Fibroblast of skin of left quadriceps (primary cell): Measurements from ENCODE around the gene AMH.

ENCODE experiments used
- DNase-seq, 2 experiments: peaks; one replicate each; pipeline ENCODE4 v3.0.0-alpha.2; 2013; ENCODE audit warnings: low read depth in 2 of 2

AMH gene

GRCh38 chr19:2235381-2236063 is 13.6 kb upstream of the AMH start:
- DNase-seq: no peak

DNA sequence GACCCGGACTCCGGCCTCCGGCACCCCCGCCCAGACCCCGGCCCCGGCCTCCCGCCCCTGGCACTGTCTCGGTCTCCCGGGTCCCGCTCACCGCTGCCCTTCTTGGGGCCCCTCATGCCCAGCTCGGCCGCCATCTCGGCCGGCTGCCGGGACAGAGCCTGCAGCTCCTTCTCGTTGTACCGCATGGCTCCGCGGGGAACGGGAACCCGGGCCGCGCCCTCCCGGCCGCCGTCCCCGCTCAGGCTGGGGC is 13.1 kb upstream of the AMH start:
- DNase-seq: no peak

DNA sequence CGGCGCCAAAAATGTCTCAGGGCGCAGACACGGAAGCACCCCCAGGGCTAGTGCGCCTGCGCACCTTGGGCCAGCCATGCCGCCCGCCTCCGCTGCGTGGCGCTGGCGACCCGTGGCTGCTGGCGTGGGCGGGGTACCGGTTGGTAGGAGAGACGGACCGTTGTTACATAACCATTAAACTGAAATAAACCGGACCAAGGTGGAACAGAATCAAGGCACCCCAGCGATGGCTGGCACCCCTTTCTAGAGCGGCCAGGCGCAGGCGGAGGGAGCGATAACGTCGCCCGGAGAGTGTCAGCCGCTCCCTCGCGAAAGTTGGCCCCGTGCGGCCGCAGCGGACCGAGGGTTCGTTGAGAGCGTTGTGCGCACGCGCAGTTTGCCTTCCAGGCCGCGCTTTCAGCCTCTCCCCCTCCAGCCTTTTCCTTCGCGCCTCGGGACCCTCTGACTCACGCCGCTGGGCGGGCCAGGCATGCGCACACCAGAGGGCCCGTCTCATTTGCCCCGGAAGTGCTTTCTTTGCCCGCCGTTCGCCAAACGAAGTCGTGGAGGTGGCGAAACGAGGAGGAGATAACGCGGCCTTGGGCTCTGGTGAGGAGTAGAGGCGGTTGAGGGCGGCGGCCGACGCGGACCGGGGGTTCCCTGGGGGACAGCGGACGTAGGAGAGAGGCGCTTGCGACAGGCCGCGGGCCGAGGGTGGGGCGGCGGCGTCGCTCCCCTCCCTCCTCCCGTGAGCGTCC is 12.6 kb upstream of the AMH start, which contains the start of the genes PLEKHJ1 and SF3A2:
Gene PLEKHJ1, minus strand, starts transcription at position 16 of the 737 bp plus-strand sequence. CDS start 81 bp downstream, outside the sequence.
Gene SF3A2, plus strand, starts transcription at position 511 of the 737 bp plus-strand sequence. CDS start 6,595 bp downstream, outside the sequence.
- peak; percentile 93 to 94 for DNase-seq

DNA sequence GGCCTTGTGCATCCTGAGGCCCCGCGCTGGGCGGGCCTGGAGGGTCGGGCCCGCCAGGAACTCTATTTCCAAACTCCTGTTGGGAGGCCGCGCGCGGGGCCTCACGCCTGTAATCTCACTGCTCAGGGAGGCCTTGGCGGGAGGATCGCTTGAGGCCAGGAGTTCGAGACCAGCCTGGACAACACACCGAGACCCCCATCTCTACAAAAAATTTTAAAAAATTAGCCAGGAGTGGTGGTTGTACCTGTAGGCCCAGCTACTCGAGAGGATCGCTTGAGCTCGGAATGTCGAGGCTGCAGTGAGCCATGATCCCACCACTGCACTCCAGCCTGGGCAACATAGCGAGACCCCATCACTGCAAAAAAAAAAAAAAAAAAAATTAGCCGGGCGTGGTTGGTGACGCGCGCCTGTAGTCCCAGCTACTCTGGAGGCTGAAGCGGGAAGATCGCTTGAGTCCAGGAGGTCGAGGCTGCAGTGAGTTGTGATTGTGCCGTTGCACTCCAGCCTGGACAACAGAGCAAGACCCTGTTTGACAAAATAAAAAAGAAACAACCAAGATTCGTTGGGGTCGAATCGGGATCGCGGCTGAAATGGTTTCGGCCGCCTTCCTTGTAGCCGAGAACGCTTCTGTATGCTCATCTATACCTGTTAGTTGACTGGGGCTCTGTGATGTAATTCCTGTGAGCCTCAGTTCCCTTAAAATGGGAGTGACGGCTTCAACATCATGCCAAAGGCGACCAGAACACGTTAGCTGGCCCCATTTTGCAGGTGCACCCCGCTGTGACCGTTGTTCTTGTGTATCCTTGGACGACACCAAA is 11.9 kb upstream of the AMH start:
- no peak for DNase-seq

GRCh38 chr19:2237869-2238153 is 11.3 kb upstream of the AMH start:
- no peak for DNase-seq

DNA sequence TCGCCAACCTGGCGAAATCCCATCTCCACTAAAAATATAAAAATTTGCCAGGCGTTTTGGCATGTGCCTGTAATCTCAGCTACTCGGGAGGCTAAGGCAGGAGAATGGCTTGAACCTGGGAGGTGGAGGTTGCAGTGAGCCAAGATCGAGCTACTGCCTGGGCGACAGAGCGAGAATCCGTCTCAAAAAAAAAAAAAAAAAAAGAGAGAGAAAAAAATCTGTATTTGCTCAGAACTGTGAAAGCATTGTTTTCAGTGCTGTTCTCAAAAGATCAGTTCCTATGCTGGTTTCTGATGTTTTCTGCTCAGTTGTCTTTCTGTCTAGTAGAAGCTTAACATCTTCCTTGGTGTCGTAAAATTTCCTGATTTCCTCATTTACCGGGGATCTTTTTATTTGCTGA is 9.9 kb upstream of the AMH start:
- no peak for DNase-seq

GRCh38 chr19:2239771-2240770 is 9.1 kb upstream of the AMH start:
- no peak for DNase-seq

GRCh38 chr19:2240881-2241760 is 8.0 kb upstream of the AMH start:
- DNase-seq: no peak

DNA sequence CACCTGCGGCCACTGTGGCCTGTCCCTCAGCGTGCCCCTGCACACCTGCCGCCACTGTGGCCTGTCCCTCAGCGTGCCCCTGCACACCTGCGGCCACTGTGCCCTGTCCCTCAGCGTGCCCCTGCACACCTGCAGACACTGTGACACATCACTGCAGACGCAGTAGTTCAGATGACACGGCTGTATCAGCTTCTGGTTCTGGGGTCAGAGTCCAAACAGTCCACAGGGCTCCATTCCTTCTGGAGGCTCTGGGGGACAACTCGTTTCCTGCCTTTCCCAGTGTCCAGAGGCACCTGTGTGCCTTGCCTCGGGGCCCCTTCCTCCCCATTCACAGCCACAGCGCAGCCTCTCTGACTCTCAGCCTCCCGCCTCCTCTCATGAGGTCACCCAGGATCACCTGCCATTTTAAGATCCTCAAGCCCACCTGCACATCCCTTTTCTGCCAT is 7.0 kb upstream of the AMH start:
- DNase-seq: no peak

- no peak for DNase-seq
Observed at GRCh38 chr19:2242816-2243215, 6.3 kb upstream of the AMH start.

- DNase-seq: no peak
Observed at GRCh38 chr19:2243274-2244124, 5.6 kb upstream of the AMH start.

DNA sequence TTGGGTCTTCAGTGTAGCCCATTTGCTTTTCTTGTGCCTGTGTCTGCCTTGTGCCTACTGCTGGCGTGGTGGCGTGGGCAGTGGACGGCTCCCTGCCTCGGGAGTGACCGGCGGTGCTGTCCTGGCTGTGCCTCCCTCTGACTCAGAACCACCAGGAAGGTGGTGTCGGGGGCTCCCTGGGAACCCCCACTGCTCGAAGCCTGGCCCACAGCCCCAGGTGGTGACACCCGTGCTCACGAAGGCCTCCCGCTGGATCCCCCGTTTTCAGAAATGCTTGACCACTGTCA is 5.1 kb upstream of the AMH start:
- no peak for DNase-seq

DNA sequence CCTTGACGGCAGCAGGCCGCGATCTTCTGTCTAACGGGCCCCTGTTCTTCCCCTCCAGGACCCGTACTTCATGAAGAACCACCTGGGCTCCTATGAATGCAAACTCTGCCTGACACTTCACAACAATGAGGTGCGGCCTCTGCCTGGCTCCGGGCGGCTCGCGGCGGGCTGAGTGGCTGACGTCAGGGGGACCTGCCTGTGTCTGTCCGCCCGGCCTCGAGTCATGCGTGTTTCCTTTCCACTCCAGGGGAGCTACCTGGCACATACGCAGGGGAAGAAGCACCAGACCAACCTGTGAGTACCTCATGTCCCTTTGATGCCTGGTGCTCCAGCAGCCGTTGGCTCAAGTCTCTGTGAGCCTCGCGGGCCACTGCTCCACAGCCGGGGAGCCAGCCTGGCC is 4.6 kb upstream of the AMH start:
- no peak for DNase-seq

- no peak for DNase-seq
Observed at GRCh38 chr19:2245273-2245672, 3.9 kb upstream of the AMH start.

- DNase-seq: no peak
Observed at GRCh38 chr19:2246014-2246620, 3.0 kb upstream of the AMH start.

- DNase-seq: no peak
Observed at GRCh38 chr19:2246801-2247361, 2.2 kb upstream of the AMH start.

DNA sequence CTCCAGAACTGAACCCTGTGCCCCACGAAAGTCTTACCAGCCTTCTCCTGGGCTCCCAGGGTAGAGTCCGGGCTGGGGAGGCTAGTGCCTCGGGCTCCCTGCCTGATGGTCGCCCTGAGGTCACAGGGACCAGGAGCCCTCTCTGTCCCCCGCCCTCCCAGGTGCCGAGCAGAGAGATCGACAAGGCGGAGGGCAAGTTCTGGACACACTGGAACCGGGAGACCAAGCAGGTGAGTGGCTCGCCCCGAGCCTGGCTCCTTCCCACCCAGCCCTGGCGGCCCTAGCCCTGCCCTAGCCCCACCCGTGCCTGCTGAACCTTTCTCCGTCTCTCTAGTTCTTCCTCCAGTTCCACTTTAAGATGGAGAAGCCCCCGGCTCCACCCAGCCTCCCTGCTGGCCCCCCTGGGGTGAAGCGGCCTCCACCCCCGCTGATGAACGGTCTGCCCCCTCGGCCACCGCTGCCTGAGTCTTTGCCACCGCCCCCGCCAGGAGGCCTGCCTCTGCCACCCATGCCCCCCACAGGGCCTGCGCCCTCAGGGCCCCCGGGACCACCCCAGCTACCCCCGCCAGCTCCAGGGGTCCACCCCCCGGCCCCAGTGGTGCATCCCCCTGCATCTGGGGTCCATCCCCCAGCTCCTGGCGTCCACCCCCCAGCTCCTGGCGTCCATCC is 1.6 kb upstream of the AMH start:
- DNase-seq: no peak

DNA sequence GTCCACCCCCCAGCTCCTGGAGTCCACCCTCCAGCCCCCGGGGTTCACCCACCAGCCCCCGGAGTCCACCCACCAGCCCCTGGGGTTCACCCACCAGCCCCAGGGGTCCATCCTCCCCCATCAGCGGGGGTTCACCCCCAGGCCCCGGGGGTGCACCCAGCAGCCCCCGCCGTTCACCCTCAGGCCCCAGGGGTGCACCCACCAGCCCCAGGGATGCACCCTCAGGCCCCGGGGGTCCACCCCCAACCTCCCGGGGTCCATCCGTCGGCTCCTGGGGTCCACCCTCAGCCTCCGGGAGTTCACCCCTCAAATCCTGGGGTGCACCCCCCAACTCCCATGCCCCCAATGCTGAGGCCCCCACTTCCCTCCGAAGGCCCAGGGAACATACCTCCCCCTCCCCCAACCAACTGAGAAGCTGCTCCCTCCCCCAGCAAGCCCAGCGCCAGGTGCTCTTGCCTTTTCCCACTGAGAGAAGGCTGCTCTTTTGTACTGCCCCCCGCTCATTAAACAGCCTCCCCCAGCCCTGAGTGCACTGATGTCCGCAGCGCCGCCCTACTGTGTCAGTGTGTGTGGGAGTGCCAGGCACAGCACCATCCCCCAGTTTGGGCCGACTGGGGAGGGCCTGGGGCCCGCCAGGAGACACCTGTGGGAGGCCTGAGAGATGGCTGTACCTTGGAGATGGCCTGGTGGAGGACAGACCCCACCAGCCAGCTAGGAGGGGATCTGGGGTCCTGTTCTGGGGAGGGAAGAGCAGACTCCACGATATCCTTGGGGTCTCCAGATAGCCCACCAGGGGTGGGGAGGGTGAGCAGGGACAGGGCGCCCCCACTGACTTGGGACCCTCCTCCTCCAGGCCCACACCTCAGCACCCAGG is 750 bp upstream of the AMH start:
- no peak for DNase-seq
